ENCODE data around the gene CAMTA1.

Gene CAMTA1

GRCh38 chr1:7022058-7022457 is 236.8 kb downstream of the CAMTA1 start:
- no peak for DNase-seq (ENCODE audit: low read depth in 3 of 3, low spot score in 1 of 3)

- no peak for DNase-seq (ENCODE audit: low read depth in 3 of 3, low spot score in 1 of 3)
Observed at GRCh38 chr1:7025013-7025412, 239.8 kb downstream of the CAMTA1 start.

GRCh38 chr1:7026169-7026568 is 240.9 kb downstream of the CAMTA1 start:
- DNase-seq (ENCODE audit: low read depth in 3 of 3, low spot score in 1 of 3) = no peak

GRCh38 chr1:7032992-7033391 is 247.7 kb downstream of the CAMTA1 start:
- DNase-seq (ENCODE audit: low read depth in 3 of 3, low spot score in 1 of 3) = no peak

- DNase-seq (ENCODE audit: low read depth in 3 of 3, low spot score in 1 of 3) = no peak
Observed at GRCh38 chr1:7036386-7036785, 251.1 kb downstream of the CAMTA1 start.

GRCh38 chr1:7039590-7040220 is 254.5 kb downstream of the CAMTA1 start:
- DNase-seq (ENCODE audit: low read depth in 3 of 3, low spot score in 1 of 3) = no peak

- DNase-seq (ENCODE audit: low read depth in 3 of 3, low spot score in 1 of 3) = no peak
Observed at GRCh38 chr1:7040969-7041695, 255.9 kb downstream of the CAMTA1 start.

- DNase-seq (ENCODE audit: low read depth in 3 of 3, low spot score in 1 of 3) = no peak
Observed at GRCh38 chr1:7042322-7043190, 257.3 kb downstream of the CAMTA1 start.

- DNase-seq (ENCODE audit: low read depth in 3 of 3, low spot score in 1 of 3) = no peak
Observed at GRCh38 chr1:7043191-7043549, 257.9 kb downstream of the CAMTA1 start.

GRCh38 chr1:7043719-7044535 is 258.7 kb downstream of the CAMTA1 start:
- no peak for DNase-seq (ENCODE audit: low read depth in 3 of 3, low spot score in 1 of 3)

GRCh38 chr1:7045897-7046296 is 260.6 kb downstream of the CAMTA1 start:
- no peak for DNase-seq (ENCODE audit: low read depth in 3 of 3, low spot score in 1 of 3)

- DNase-seq (ENCODE audit: low read depth in 3 of 3, low spot score in 1 of 3) = no peak
Observed at GRCh38 chr1:7046314-7046713, 261.1 kb downstream of the CAMTA1 start.

GRCh38 chr1:7046891-7047290 is 261.6 kb downstream of the CAMTA1 start:
- no peak for DNase-seq (ENCODE audit: low read depth in 3 of 3, low spot score in 1 of 3)

GRCh38 chr1:7047866-7048265 is 262.6 kb downstream of the CAMTA1 start:
- DNase-seq (ENCODE audit: low read depth in 3 of 3, low spot score in 1 of 3) = no peak

- no peak for DNase-seq (ENCODE audit: low read depth in 3 of 3, low spot score in 1 of 3)
Observed at GRCh38 chr1:7048395-7048794, 263.1 kb downstream of the CAMTA1 start.

- DNase-seq (ENCODE audit: low read depth in 3 of 3, low spot score in 1 of 3) = no peak
Observed at GRCh38 chr1:7049913-7050625, 264.8 kb downstream of the CAMTA1 start.

GRCh38 chr1:7050751-7051665 is 265.8 kb downstream of the CAMTA1 start:
- no peak for DNase-seq (ENCODE audit: low read depth in 3 of 3, low spot score in 1 of 3)

- no peak for DNase-seq (ENCODE audit: low read depth in 3 of 3, low spot score in 1 of 3)
Observed at GRCh38 chr1:7052701-7053100, 267.4 kb downstream of the CAMTA1 start.

- DNase-seq (ENCODE audit: low read depth in 3 of 3, low spot score in 1 of 3) = no peak
Observed at GRCh38 chr1:7060745-7061144, 275.5 kb downstream of the CAMTA1 start.

All from stimulated activated CD4-positive, alpha-beta T cell treated with anti-CD3 and anti-CD28 coated beads, TNF-alpha, amount 100 ng/mL, for 1 hour (primary cell).